ENCODE measurements around the gene NPR2.

DNA sequence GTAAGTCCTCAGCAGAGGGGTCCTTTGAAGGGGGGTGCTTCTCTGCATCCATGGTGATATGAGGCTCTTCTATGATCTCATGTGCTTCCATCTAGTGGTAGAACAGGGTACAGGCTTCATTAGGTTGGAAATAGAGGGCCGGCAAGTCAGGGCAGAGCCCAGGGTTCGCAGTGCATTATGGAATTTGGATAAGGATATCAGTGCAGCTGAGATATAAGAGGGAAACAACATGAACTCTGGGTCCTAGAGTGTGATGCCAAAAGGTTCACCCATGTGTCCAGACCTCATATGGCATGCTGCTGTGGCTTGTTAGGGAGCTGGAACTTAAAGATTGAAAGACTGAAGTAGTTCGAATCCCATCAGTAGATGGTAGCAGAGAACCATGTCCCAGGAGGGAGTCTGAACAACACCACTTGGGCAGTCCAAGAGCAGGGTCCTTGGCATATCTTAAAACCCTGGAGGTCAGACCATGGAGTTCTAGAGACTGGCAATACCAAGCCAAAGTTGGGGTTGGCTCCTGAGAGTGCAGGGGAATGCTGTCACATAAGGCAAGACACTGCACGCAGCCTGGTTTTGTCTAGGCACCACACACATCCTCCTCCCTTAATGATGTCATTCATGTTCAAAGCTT is 34.8 kb downstream of the NPR2 start:
- TF ChIP-seq POLR2AphosphoS5 (IDR thresholded peaks at IDR 0.05), result no peak
- no peak for TF ChIP-seq POLR2A (IDR thresholded peaks at IDR 0.05)
- TF ChIP-seq, protein P1, sequence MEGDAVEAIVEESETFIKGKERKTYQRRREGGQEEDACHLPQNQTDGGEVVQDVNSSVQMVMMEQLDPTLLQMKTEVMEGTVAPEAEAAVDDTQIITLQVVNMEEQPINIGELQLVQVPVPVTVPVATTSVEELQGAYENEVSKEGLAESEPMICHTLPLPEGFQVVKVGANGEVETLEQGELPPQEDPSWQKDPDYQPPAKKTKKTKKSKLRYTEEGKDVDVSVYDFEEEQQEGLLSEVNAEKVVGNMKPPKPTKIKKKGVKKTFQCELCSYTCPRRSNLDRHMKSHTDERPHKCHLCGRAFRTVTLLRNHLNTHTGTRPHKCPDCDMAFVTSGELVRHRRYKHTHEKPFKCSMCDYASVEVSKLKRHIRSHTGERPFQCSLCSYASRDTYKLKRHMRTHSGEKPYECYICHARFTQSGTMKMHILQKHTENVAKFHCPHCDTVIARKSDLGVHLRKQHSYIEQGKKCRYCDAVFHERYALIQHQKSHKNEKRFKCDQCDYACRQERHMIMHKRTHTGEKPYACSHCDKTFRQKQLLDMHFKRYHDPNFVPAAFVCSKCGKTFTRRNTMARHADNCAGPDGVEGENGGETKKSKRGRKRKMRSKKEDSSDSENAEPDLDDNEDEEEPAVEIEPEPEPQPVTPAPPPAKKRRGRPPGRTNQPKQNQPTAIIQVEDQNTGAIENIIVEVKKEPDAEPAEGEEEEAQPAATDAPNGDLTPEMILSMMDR (IDR thresholded peaks at IDR 0.05), result peak; percentile 54 to 85 (median 79)

Measured in sigmoid colon (tissue), 4 donors.